Endothelial cell of umbilical vein (primary cell): ENCODE measurements around the gene RASAL2. TPM values are rescaled to one million over a fixed set of nuclear protein-coding genes. Genes with fewer than 3 reads are reported as not detected.

ENCODE experiments used
- BruUV-seq: library from RNA; stranded (reverse); fragments of 400-500 nt; replicated peaks from 2 replicates; lab custom pipeline; 2021; lab: Mats Ljungman, UMichigan
- CTCF ChIA-PET: fragments of 300-600, 350-600 bp; sonication (Branson Sonifier 250); formaldehyde crosslinking; loops from one replicate; lab custom pipeline; 2021; ENCODE audit warnings: antibody characterized with exemption, inconsistent platforms; lab: Charles Lee
- POLR2A ChIA-PET: fragments of 300-600, 350-600 bp; sonication (Branson Sonifier 250); formaldehyde crosslinking; loops from one replicate; lab custom pipeline; 2021; ENCODE audit warnings: antibody characterized with exemption, inconsistent platforms; lab: Charles Lee
- DNase-seq: peaks from one replicate; pipeline ENCODE4 v3.0.0-alpha.2; 2011; ENCODE audit warnings: low read depth, low spot score
- FAIRE-seq: peaks from 2 replicates; lab custom pipeline; 2011; peaks lifted over from hg19 to GRCh38; lab: Jason Lieb, UNC
- H2AFZ ChIP-seq: 2 replicates; pipeline ENCODE4 v1.6.0; 2012; ENCODE audit warnings: low read depth, low read length, control low read depth, inconsistent platforms
- H3K27ac ChIP-seq: 2 replicates; pipeline ENCODE4 v1.5.1; 2011; ENCODE audit warnings: low read depth, mild to moderate bottlenecking, control low read depth, low read length, moderate library complexity; ENCODE audit not compliant: insufficient read depth
- H3K27me3 ChIP-seq, 2 experiments: 2 replicates each; pipeline versions ENCODE4 v1.6.0 to v1.6.1; 2011; ENCODE audit warnings: low read length in 2 of 2, mixed read lengths in 1 of 2; ENCODE audit not compliant: control insufficient read depth in 2 of 2, insufficient read depth in 2 of 2
- H3K36me3 ChIP-seq, 2 experiments: 2 replicates in 1 of 2; 3 replicates in 1 of 2; pipeline ENCODE4 v1.5.1; 2011; ENCODE audit warnings: low read length in 2 of 2, mild to moderate bottlenecking in 1 of 2, moderate library complexity in 1 of 2; ENCODE audit not compliant: control insufficient read depth in 2 of 2, insufficient read depth in 2 of 2; ENCODE audit errors: extremely low read depth in 1 of 2
- H3K4me1 ChIP-seq: 3 replicates; pipeline ENCODE4 v1.5.1; 2011; ENCODE audit warnings: mild to moderate bottlenecking, low read length; ENCODE audit not compliant: control insufficient read depth, insufficient read depth; ENCODE audit errors: extremely low read depth
- H3K4me2 ChIP-seq: 2 replicates; pipeline ENCODE4 v1.6.1; 2011; ENCODE audit warnings: low read length, control low read depth, mixed read lengths; ENCODE audit not compliant: insufficient read depth
- H3K4me3 ChIP-seq, 3 experiments: fragments of 200-600 bp in 1 of 3; sonication (generic), shearing (Covaris generic) in 1 of 3; replicated peaks in 1 of 3; 2 replicates each; pipeline ENCODE4 v1.5.1; 2011 to 2016; ENCODE audit warnings: control low read depth in 3 of 3, low read length in 3 of 3, mild to moderate bottlenecking in 2 of 3, inconsistent platforms in 1 of 3, low read depth in 1 of 3, moderate library complexity in 1 of 3; ENCODE audit not compliant: insufficient read depth in 1 of 3
- H3K79me2 ChIP-seq: 2 replicates; pipeline ENCODE4 v1.6.0; 2012; ENCODE audit warnings: low read length, inconsistent platforms; ENCODE audit not compliant: control insufficient read depth, insufficient read depth
- H3K9ac ChIP-seq: replicated peaks from 2 replicates; pipeline ENCODE3; 2011; ENCODE audit warnings: low read length, control low read depth; ENCODE audit not compliant: insufficient read depth; ENCODE audit errors: extremely low read depth
- H3K9me1 ChIP-seq: replicated peaks from 3 replicates; pipeline ENCODE4 v1.6.0; 2011; ENCODE audit warnings: mild to moderate bottlenecking, low read length; ENCODE audit not compliant: control insufficient read depth, insufficient read depth; ENCODE audit errors: extremely low read depth
- H3K9me3 ChIP-seq: replicated peaks from 2 replicates; pipeline ENCODE4 v1.5.1; 2012; ENCODE audit warnings: low read length, inconsistent platforms; ENCODE audit not compliant: control insufficient read depth, insufficient read depth
- H4K20me1 ChIP-seq: replicated peaks from 2 replicates; pipeline ENCODE3; 2011; ENCODE audit warnings: mild to moderate bottlenecking, low read length; ENCODE audit not compliant: control insufficient read depth, insufficient read depth; ENCODE audit errors: extremely low read depth
- EZH2 ChIP-seq: IDR thresholded peaks from 2 replicates; pipeline ENCODE4 v1.6.1; 2012; ENCODE audit warnings: borderline replicate concordance, low read depth, mild to moderate bottlenecking, moderate library complexity, low read length, inconsistent platforms; ENCODE audit not compliant: severe bottlenecking
- FOS ChIP-seq: IDR thresholded peaks from 2 replicates; pipeline ENCODE4 v1.6.1; 2011; ENCODE audit warnings: mild to moderate bottlenecking, low read length, moderate library complexity, borderline replicate concordance; ENCODE audit not compliant: insufficient read depth
- GATA2 ChIP-seq: IDR thresholded peaks from 2 replicates; pipeline ENCODE4 v1.7.0; 2011; ENCODE audit warnings: low read depth, mild to moderate bottlenecking, moderate library complexity, mixed read lengths, low read length; ENCODE audit not compliant: insufficient read length, insufficient read depth
- JUN ChIP-seq: IDR thresholded peaks from 2 replicates; pipeline ENCODE4 v1.6.1; 2011; ENCODE audit warnings: borderline replicate concordance, low read depth; ENCODE audit not compliant: insufficient read length, insufficient read depth
- MYC ChIP-seq: IDR thresholded peaks from one replicate; pipeline ENCODE4 v1.6.1; 2011; ENCODE audit warnings: mild to moderate bottlenecking, low read depth, low read length
- POLR2A ChIP-seq: IDR thresholded peaks from 2 replicates; pipeline ENCODE4 v1.6.1; 2012; ENCODE audit warnings: low read depth, mild to moderate bottlenecking, control low read depth, low read length
- POLR2AphosphoS5 ChIP-seq: IDR thresholded peaks from 2 replicates; pipeline ENCODE4 v1.6.1; 2012; ENCODE audit warnings: low read depth, mild to moderate bottlenecking, control low read depth, low read length, moderate library complexity; ENCODE audit not compliant: insufficient read depth
- dilution Hi-C: fragments of 300-500 bp; cut with MboI; formaldehyde crosslinking; loops from one replicate; pipeline ENCODE4 v1.15.0; 2019; ENCODE audit warnings: low sequenced_read_pairs; ENCODE audit not compliant: extremely low pct_ligation_motif_present
- intact Hi-C: fragments of 100-400 bp; cut with micrococcal nuclease; formaldehyde crosslinking; loops from one replicate; pipeline ENCODE4 v1.10.0; 2022
- polyA plus RNA-seq, 4 experiments: library from polyadenylated mRNA; depleted of rRNA in 3 of 4; stranded (reverse) in 3 of 4; unstranded in 1 of 4; fragments of >200 nt; gene quantifications; 2 replicates each; pipeline versions ENCODE4 v1.2.1 to v1.2.3, GENCODE V29; 2011 to 2012; ENCODE audit warnings: missing spikeins in 1 of 4
- total RNA-seq: library from RNA; stranded (reverse); gene quantifications from 2 replicates; pipeline ENCODE4 v1.2.3, GENCODE V29; 2021
- TF ChIP-seq, protein P1 (sequence below), 2 donors: IDR thresholded peaks; 1 replicate in 1 of 2; 2 replicates in 1 of 2; pipeline ENCODE4 v1.5.1; 2011; ENCODE audit warnings: low read length in 2 of 2, mild to moderate bottlenecking in 2 of 2, moderate library complexity in 2 of 2, control low read depth in 1 of 2, inconsistent platforms in 1 of 2, low read depth in 1 of 2; ENCODE audit not compliant: insufficient read depth in 1 of 2; ENCODE audit errors: extremely low read depth in 1 of 2
- TF ChIP-seq, protein P2 (sequence below): IDR thresholded peaks from 2 replicates; pipeline ENCODE4 v1.6.1; 2011; ENCODE audit not compliant: insufficient read depth, insufficient read length

RASAL2 gene
- total and polyA plus RNA-seq, 2 donors (not counting 3 experiments of a cell fraction or from before 2014, with no cell fraction given) = 12.5 to 15.5 TPM

- Histone ChIP-seq H3K9ac (no peak overlapping the region), H3K4me1 (no peaks in the 10 kb centered on the region), H3K79me2 (peaks cover 3% of the 10 kb centered on the region), H3K9me3 (no peaks in the 10 kb centered on the region), H3K27me3 (no peaks in the 10 kb centered on the region), H4K20me1 (no peaks in the 10 kb centered on the region), H3K36me3 (no peaks in the 10 kb centered on the region), H3K9me1 (no peaks in the 10 kb centered on the region), H3K27ac (no peak overlapping the region), H2AFZ (no peak overlapping the region), H3K4me2 (no peak overlapping the region), H3K4me3 (no peak overlapping the region)
- peak; percentile 74 for FAIRE-seq
- ChIA-PET POLR2A (no interaction called here), CTCF (interaction anchor here (0.7 to 7.7 kb wide), 49 partner anchors 10 to 1415 kb away, joined by 3 to 240 read pairs (median 4); no protein-coding TSS in a partner anchor)
- intact Hi-C loops = loop anchor here (2.0 kb wide), 5 partner anchors 34 to 692 kb away; no protein-coding TSS in a partner anchor
- TF ChIP-seq, protein P1, sequence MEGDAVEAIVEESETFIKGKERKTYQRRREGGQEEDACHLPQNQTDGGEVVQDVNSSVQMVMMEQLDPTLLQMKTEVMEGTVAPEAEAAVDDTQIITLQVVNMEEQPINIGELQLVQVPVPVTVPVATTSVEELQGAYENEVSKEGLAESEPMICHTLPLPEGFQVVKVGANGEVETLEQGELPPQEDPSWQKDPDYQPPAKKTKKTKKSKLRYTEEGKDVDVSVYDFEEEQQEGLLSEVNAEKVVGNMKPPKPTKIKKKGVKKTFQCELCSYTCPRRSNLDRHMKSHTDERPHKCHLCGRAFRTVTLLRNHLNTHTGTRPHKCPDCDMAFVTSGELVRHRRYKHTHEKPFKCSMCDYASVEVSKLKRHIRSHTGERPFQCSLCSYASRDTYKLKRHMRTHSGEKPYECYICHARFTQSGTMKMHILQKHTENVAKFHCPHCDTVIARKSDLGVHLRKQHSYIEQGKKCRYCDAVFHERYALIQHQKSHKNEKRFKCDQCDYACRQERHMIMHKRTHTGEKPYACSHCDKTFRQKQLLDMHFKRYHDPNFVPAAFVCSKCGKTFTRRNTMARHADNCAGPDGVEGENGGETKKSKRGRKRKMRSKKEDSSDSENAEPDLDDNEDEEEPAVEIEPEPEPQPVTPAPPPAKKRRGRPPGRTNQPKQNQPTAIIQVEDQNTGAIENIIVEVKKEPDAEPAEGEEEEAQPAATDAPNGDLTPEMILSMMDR (IDR thresholded peaks at IDR 0.05; ENCODE audit: extremely low read depth in 1 of 2, insufficient read depth in 1 of 2, low read depth in 1 of 2, low read length in 2 of 2) = peak; percentile 50 to 56
- TF ChIP-seq EZH2 = no peak
- DNase-seq = peak; percentile 70
- dilution Hi-C loops = no loop called here
- BruUV-seq = no TSS peak
These were observed 216.8 kb downstream of the RASAL2 start for GRCh38 chr1:178310685-178311105.

GRCh38 chr1:178311164-178311563, 217.3 kb downstream of the RASAL2 start:
- Histone ChIP-seq H3K9me3 (no peaks in the 10 kb centered on the region), H3K27ac (no peak overlapping the region), H3K27me3 (no peaks in the 10 kb centered on the region), H3K9me1 (no peaks in the 10 kb centered on the region), H3K4me2 (no peak overlapping the region), H3K36me3 (no peaks in the 10 kb centered on the region), H3K4me1 (no peaks in the 10 kb centered on the region), H4K20me1 (no peaks in the 10 kb centered on the region), H2AFZ (no peak overlapping the region), H3K4me3 (no peak overlapping the region), H3K79me2 (peaks cover 3% of the 10 kb centered on the region), H3K9ac (no peak overlapping the region)
- no peak for DNase-seq
- dilution Hi-C loops (no loop called here), intact Hi-C loops (loop anchor here (2.0 kb wide), 5 partner anchors 34 to 692 kb away; no protein-coding TSS in a partner anchor)
- no peak for FAIRE-seq
- ChIA-PET POLR2A (no interaction called here), CTCF (interaction anchor here (0.8 to 7.7 kb wide), 38 partner anchors 9 to 1416 kb away, joined by 3 to 240 read pairs (median 4); no protein-coding TSS in a partner anchor)
- TF ChIP-seq, protein P2, sequence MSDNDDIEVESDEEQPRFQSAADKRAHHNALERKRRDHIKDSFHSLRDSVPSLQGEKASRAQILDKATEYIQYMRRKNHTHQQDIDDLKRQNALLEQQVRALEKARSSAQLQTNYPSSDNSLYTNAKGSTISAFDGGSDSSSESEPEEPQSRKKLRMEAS = no peak
- TF ChIP-seq GATA2 (no peak), JUN (no peak), POLR2AphosphoS5 (no peak), EZH2 (no peak), FOS (no peak), MYC (no peak), POLR2A (no peak)
- TF ChIP-seq, protein P1 (IDR thresholded peaks at IDR 0.05; ENCODE audit: extremely low read depth in 1 of 2, insufficient read depth in 1 of 2, low read depth in 1 of 2, low read length in 2 of 2) = no peak
- BruUV-seq = no TSS peak
